HG02759 (cell line): Measurements from ENCODE around the gene C11orf98.
"Not testable (repeated sequence)": the region's sequence is repeated elsewhere in the genome, so short reads cannot be mapped to it uniquely, and the experiment has no call there.

Experiments used
- ATAC-seq: cut with Tn5 transposase; IDR thresholded peaks from one replicate; pipeline ENCODE4 v1.9.1; 2021; ENCODE audit warnings: mild to moderate bottlenecking, moderate library complexity; ENCODE audit not compliant: unreplicated experiment

The C11orf98 gene

DNA sequence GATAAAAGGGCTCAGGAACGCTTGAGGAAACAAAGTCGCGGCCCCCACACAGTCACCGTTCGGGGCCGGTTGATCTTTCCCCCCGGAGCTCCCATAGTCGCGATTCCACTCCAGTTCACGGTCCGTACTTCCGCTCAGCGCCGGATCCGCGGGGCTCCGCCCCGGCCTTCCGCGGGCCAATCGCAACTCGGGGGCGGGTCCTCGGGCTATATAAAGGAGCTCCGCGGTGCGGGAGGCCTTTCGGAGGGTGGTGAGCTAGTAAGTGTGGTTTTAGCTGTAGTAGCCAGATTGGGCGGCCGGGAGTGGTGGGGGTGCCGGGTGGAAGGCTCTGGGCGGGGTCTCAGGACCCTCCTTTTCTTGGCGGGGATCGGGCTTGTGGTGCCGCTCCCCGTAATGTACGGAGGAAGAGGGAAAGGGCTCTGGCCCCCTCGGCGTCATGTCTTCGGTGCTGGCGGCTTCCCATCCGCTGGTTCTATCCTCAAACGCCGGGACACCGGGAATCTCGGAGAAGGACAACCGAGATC is at the start of gene C11orf98, which contains the start of gene CSKMT:
Gene C11orf98 (minus strand): TSS at position 136 of the 524 bp plus-strand sequence. CDS start 41 bp downstream, at position 95.
Gene CSKMT (plus strand): TSS at position 238 of the 524 bp plus-strand sequence. CDS start 568 bp downstream, outside the sequence.
- ATAC-seq = peak; percentile 89

- ATAC-seq = no peak
These were observed 48.3 kb upstream of the C11orf98 start for GRCh38 chr11:62713343-62713742.

DNA sequence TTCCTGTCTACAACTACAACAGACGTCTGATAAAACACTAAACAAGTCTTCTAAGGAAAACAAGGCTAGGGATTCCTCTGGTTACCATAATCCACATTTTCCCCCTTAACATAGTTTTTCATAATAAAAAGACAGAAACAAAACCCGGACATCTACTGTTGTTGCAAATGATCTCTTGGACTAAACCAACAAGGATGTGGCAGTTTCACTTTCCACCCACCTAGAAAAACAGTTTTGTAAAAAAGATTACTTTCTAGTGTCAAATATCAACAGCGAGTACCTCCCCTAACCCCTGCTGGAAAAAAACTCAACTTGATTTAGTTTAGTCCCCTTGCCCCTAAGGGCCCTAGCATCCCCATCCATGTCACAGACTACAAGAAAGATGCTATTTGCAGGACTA is 47.9 kb upstream of the C11orf98 start:
- no peak for ATAC-seq

GRCh38 chr11:62712276-62712812 is 47.3 kb upstream of the C11orf98 start:
- no peak for ATAC-seq

DNA sequence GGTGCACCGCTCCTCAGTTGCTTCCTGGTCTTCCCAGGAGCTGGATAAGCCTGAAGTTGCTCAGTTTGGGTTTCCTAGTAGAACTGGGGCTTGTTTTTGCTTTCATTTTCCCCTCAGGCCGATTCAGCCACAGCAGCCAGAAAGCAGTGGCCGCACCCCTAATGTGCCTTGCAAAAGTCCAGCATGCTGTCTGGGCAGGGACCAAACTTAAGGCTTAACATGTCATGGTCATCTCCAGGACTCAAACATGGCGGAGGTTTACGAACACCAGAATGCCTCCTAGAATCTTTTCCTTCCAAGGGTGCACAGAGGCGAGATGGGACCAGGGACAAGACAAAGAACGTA is 45.0 kb upstream of the C11orf98 start:
- ATAC-seq = no peak

GRCh38 chr11:62709247-62710000 is 44.4 kb upstream of the C11orf98 start:
- peak; percentile 76 for ATAC-seq

DNA sequence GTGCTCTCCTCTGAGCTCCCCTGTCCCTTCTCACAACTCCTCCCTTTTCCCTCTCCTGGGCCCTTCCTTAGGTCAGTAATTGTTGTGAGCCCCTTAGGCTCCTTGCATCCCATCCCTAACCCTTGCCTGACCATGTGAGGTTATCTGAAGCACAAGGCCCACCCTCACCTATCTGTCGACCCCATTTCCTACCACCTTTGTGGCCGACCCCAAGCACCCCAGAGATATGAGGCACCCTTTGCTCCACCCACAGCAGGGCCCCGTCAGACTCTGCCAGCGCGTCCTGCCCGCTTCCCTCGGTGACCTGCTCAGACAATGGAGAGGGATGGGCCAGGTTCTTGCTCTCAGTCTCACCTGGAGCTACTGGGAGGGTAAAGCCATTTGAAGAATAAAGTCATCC is 43.8 kb upstream of the C11orf98 start:
- no peak for ATAC-seq

- ATAC-seq = no peak
These were observed 43.4 kb upstream of the C11orf98 start for GRCh38 chr11:62708392-62708791.

GRCh38 chr11:62707277-62707861 is 42.4 kb upstream of the C11orf98 start, which contains the start of the genes BSCL2 and GNG3:
Gene BSCL2, minus strand, starts transcription at chr11:62707424. Its CDS starts 229 bp downstream, at chr11:62707195.
Gene GNG3, plus strand, starts transcription at chr11:62707676. Its CDS starts 620 bp downstream, at chr11:62708296.
- no peak for ATAC-seq

DNA sequence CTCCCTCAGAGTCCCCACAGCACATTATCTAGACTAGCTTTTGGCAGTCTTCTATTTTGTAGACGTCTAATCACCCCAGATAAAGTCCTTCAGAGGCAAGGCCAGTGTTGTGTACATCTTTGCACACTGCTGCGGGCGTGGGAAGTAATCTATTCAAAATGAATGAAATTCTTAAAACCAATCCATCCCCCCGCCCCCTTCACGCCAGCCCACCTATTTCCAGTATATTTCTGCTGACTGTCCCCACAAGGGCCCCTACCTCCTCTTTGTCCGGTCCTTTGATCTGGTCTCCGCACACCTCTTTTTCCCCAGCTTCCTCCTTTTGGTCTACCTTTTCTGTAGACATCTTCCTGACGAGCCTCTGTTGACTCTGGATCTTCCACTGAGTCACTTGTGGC is 41.8 kb upstream of the C11orf98 start:
- no peak for ATAC-seq

DNA sequence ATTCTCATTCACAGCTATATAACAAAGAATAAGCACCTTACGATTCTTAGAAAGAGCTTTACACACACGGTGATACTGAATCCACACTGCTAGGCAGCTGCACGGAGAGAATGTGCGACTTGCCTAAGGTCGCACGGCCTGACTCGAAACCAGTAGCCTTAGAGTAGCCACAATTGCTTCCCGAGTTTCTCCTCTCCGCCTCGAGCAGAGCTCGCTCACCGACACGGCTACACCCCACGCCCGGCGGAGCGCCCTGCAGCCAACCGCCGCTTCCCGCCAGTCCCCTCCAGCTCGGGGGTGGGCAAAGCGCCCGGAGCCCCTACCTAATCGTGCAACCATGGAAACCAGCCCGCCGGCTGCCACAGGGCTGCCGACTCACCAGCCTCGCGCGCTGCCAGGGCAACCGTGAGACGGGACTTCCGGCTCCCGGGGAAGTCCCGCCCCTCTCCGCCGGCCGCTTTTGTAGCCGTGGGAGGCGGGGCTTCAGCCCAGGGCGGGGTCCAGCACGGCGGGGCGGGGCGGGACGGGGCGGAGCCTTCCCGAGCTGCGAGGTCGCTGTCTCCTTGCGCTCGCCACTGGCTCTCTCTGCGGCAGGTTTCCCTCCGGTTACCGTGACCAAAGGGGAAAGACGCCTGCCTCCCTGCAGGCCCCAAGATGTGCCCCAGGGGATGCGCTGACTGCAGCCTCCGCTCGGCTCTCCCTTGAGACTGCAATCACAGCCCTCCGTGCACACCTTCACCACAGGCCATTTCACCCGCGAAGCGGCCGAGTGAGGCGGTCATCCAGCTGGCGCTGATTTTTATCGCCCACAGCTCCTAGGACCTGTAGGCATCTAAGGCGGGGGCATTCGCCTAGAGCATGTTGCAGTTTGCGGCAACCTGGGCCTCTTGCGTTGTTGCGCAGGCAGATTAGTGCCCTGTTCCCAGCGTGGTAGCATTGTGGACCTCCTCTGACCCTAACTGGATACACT is 41.2 kb upstream of the C11orf98 start:
- ATAC-seq = peak; percentile 76

GRCh38 chr11:62705413-62705812 is 40.4 kb upstream of the C11orf98 start:
- ATAC-seq = no peak

DNA sequence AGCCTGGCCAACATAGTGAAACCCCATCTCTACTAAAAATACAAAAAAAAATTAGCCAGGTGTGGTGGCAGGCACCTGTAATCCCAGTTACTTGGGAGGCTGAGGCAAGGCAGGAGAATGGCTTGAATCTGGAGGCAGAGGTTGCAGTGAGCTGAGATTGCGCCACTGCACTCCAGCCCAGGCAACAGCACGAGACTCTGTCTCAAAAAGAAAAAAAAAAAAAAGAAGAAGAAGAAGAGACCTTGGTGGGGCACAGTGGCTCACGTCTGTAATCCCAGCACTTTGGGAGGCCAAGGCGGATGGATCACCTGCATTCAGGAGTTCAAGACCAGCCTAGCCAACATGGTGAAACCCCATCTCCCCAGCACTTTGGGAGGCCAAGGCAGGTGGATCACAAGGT is 38.9 kb upstream of the C11orf98 start:
- ATAC-seq = not testable (repeated sequence)

DNA sequence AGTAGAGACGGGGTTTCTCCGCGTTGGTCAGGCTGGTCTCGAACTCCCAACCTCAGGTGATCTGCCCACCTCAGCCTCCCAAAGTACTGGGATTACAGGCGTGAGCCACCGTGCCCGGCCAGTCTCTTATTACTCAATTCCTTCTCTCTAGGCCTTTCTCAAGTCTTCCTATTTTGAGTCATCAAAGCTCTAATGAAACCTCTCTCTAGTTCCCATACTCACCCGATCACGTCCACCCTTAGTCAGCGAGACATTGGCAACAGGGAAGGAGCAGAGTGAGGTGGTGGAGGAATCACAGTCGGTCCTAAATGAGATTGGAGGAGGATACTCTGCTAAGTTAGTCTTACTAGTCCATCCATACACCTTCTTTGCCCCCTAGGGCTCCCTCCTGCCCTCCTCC is 37.2 kb upstream of the C11orf98 start:
- no peak for ATAC-seq

DNA sequence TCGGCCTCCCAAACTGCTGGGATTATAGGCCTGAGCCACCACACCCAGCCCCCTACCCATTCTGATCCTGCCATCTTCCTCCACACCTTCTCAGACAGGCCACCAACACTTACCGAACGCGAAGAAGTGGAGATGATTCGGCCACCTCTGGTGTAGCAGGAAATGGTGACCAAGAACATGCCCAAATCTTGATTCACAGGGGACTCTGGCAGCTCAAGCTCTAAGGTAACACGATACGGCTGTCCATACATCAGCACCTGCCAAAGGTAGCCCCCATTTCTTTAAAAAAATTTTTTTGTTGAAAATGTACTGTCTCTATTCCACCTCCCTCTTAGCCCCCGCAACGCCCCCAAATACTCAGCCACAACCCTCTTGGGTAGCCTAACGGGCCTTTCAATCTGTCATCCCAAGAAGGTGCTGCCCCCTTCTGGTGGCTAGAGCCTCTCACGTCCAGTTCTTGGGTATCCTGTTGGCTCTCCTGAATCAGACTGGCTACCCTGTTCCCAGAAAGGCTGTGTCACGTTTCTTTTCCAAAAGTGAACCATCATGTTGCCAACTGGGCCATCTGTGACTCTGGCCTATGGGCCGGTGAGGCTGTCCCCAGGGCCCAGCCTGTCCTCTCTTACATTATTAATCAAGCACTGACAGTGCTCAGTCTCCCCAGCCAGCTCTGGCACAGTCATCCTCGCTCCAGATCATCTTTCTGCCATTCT is 29.6 kb upstream of the C11orf98 start:
- ATAC-seq = no peak

DNA sequence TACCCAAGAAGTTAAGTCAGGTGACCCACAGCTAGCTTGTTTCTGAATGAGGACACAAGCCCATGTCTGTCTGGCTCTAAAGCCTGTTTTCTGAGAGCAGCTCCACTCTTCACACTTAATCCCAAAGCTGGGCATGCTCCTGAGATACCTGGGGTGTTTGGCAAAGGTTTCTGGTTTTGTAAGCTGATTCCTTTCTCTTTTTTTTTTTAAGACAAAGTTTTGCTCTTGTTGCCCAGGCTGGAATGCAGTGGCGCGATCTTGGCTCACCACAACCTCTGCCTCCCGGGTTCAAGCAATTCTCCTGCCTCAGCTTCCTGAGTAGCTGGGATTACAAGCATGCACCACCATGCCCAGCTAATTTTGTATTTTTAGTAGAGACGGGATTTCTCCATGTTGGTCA is 28.6 kb upstream of the C11orf98 start:
- ATAC-seq = not testable (repeated sequence)

DNA sequence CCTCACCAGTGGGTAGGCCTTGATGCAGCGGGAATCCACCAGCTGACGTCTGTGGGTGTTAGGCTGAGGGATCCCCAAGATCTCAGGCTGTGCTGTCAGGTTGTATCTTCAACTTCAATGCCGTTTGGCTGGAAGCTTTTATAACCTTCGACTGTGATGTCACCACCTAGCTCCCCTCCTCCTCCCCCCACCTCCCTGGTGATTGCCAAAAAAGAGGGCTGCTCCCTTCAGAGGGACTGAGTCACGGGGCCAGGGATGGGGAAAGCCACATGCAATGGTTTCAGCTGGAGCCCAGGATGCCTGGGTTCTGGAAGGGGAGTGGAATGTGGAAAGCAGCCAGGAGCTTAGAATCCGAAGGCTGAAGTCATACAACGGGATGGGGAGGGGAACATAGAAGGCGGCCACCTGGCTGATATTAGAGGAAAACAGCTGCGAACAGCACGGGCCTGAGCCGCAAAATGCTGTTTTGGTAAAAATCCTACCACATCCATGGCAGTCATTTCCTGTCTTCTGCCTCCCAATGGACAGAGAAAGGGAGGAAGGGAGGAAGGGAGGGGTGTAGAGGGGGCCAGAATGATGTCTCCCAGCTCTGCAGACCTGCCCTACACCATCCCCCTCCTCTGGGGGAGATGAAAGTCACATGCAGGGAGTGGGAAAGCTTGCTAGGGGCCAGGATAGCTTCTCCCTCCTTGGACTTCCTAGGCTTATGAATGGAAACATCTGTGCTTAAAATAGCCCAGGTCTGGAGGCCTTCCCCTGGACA is 24.6 kb upstream of the C11orf98 start, which contains the start of gene LRRN4CL:
Gene LRRN4CL (minus strand): TSS at position 110 of the 763 bp plus-strand sequence. CDS start 1,022 bp downstream, outside the sequence.
- no peak for ATAC-seq

DNA sequence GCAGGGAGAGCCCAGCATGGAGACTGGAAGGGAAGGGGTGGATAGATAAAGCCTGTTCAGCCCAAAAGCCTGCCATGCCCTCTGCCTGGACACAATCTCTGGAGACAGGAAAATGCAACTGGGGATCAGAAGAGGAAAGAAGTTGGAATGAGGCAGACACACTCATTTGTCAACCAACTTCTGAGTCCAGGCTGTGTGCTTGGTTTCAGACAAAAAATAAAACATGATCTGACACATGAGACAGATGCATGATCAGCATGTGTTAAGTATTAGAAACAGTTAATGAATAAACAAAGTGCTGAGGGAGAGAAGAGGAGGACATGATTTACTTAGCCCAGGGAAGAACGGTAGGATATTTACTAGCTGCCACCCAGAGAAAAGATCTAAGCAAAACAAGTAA is 23.5 kb upstream of the C11orf98 start:
- no peak for ATAC-seq
